Measurements from ENCODE around the gene TNFRSF14. TPM values are rescaled to one million over a fixed set of nuclear protein-coding genes. Genes with fewer than 3 reads are reported as not detected.

The TNFRSF14 gene
- polyA plus RNA-seq (2013, experiment 1 of 2; ENCODE audit: insufficient read length) = 3.5 TPM
- polyA plus RNA-seq (2013, experiment 2 of 2; ENCODE audit: insufficient read length) = 3.8 TPM

GRCh38 chr1:2556277-2556677 lies at the start of gene TNFRSF14:
TSS of gene TNFRSF14 (plus strand) at chr1:2556371. CDS start at chr1:2556665, 294 bp downstream.
- peak; percentile 37 for DNase-seq

DNA sequence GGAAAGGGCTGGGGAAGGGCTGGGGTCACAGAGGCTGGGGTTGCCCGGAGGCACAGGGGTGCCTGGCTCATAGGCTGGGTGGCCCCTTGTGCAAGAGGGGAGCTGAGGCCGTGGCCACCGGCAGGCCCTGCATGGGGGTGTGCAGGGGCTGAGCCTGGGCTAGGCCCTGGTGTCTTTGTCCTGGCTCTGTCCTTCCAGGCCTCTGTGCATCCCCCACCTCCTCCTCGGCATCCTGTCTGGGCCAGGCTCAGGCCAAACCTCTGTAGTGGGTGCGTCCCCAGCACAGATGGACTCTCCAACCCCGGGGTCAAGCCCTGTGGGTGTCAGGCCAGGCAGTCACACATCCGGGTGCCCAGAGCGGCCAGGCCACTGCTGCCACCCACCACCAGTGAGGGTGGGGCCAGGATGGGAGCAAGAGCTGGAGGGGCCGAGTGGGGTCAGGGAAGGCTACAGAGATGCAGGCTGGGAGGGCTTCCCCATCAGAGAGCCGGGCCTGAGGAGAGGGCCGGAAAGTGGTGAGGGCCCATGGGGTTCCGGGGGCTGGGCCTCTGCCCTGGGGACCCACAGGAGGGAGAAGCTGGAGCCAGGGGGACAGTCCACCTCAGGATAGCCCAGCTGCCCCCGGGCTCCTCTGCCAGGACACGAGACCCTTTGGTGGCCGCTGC lies 49.1 kb upstream of the TNFRSF14 start:
- DNase-seq = no peak

DNA sequence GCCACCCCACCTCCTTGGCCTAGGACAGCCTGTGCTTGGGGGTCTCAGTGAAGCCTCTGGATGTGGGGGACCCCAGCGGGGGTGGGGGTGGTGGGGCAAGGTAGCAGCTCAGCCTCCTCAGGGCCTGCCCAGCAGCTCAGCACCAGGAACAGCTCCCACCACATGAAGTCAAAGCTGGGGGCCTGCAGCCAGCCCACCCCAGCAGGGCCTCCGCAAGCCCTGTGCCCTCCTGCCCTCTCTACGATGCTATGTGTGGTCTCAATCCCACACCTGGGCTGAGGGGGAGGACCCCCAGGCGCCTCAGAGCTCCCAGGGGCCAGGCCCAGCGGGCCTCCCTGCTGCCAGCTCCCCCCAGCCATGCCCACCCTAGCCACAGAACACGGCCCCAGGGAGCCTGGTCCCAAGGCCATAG lies 48.4 kb upstream of the TNFRSF14 start:
- DNase-seq = no peak

DNA sequence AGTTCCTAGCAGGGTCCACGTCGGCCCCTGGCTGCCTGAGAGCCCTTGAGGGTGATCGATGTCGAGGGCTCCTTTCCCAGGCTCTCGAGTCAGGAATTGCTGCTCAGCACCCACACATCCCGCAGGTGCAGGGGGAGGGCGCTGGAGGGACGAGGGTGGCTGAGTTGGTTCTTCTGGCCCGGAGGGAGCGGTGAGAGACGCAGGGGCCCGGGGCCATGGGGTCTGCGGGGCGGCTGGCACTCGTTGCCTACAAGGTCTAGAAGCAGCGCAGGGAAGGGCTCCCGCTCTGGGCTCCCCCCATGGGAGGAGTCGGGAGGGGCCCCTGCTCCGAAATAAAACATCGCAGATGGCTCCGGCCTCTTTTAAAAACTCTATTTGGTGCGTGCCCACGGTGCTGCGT lies 48.0 kb upstream of the TNFRSF14 start:
- no peak for DNase-seq

DNA sequence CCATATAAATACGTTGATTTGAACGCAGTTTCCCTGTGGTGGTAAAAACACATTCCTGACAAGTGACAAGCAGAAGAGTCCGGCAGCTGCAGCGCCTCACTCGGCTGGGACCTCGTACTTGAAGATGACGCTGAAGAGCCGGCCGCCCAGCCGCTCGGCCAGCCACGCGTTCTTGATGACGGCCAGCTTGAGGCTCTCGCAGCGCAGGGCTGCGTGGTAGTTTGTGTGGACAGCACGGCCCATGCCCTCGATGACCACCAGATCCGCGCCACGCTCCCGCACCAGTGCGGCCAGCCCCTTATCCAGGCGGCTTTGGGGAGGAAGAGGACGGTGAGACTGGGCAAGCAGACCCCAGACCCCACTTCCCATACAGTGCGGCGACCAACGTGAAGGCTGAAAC lies 47.4 kb upstream of the TNFRSF14 start:
- no peak for DNase-seq

- no peak for DNase-seq
Observed at GRCh38 chr1:2509589-2509988, 46.6 kb upstream of the TNFRSF14 start.

DNA sequence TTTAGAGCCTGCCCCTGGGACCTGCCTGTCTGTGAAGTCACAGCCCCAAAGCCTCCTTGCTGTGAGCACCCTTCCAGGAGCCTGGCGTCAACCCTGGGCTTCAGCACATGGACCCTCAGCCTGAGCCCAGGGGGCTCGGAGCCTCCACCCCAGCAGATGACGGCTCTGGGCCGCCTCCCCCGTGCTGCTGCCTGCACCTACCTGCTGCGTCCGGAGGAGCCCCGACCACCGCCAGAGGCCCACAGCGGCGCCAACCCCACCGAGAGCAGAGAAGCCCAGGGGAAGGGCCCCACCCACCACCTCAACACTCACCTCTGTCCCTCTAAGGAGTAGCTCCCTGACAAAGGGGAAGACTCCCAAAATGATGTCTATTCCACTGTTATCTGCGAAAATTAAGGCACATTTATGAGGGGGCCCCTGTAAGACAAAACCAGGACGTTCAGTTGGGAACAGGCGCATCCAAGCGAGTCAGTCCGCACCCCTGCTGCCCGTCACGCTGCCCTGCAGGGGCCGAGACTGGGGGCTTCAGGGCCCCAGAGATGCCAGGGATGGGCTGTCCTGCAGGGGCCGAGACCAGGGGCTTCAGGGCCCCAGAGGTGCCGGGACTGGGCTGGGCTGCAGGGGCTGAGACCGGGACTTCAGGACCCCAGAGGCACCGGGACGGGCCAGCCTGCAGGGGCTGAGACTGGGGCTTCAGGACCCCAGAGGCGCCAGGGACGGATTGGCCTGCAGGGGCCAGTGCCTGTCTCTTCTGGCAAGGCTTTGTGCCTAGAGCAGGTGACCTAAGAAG lies 45.6 kb upstream of the TNFRSF14 start:
- DNase-seq = no peak

- DNase-seq = no peak
Observed at GRCh38 chr1:2512862-2513421, 43.2 kb upstream of the TNFRSF14 start.

DNA sequence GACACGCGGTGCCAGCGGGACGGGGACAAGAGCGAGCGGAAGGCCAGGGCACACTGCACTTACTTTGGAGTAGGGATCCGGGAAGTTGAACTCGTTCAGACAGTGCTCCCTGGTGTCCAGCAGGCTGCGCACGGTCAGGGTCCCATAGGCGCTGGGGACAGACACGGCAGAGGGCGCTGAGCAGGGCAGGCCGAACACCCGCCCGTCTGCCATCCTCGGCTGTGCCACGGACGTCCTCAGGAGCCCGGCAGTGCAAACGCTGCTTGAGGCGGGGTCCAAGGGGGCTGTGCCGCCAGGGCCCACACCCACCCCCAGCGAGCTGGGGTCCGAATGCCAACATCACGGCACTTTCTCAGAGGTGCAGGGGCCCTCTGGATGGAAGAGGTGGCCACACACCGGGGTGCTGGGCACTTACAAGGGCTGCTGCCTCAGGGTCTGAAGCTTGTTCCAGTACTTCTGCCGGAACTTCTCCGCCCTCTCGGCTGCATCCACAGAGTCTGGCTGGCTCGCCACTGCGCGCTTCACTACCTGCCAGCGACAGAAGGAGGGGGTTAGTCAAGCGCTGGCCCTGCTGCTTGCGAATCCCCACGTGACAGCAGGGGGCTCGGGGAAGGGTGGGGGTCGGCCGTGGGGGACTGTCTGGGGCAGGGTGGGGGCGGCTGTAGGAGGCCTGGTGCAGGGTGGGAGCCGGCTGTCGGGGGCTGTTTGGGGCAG lies 42.1 kb upstream of the TNFRSF14 start:
- DNase-seq = no peak

- DNase-seq = no peak
Observed at GRCh38 chr1:2514863-2515762, 41.1 kb upstream of the TNFRSF14 start.

DNA sequence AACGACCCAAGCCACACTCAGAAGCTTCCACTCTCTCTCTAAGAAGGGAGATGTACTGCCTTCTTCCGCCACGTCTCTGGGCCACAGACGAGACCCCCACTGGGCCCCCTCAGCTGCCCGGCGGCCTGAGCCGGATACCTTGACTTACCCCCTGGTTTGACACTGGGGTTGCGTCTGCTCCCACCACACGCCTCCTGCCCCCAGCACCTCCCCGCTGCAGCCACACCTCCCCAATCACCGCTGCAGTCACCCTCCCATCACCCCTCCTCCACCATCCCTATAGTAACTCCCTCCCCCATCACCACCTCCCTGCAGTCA lies 40.4 kb upstream of the TNFRSF14 start:
- no peak for DNase-seq

GRCh38 chr1:2516124-2516523 lies 40.0 kb upstream of the TNFRSF14 start:
- no peak for DNase-seq

- no peak for DNase-seq
Observed at GRCh38 chr1:2516946-2517345, 39.2 kb upstream of the TNFRSF14 start.

DNA sequence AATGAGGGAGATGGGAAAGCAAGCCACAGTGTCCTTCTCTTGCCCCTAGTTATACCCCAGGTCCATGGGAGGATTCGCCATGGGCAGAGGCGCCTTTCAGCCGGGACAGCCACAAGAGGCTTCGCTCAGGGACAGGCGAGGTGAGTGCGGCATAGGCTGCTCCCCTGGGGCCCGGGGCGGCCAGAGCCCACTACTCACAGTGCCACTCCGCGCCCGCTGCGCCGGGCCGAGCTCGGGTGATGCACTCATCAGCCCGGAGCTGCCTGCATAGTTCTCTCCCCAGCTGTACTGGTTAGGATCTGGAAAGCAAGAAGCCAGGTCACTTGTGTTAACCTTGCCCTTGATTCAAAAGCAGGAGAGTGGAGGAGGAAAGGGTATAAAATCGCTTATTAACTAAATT lies 38.2 kb upstream of the TNFRSF14 start:
- DNase-seq = no peak

DNA sequence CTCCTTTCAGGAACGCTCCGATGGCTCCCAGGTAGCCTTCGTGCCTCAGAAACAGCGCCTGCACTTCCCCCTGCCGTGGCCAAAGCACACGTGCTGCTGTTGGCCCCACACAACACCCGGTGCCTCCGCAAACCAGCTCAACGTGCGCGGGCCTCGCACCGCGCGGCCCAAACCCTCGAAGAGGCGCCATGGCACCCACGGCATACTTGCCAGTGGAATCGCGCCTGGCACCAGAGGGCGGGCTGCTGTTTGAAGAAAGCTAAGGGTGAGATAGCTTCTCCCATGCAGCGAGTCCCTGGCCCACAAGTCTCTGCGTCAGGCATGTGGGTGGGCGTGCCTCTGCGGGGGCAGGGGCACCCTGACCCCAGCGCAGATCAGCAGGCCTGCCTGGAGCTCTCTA lies 37.6 kb upstream of the TNFRSF14 start:
- DNase-seq = no peak

DNA sequence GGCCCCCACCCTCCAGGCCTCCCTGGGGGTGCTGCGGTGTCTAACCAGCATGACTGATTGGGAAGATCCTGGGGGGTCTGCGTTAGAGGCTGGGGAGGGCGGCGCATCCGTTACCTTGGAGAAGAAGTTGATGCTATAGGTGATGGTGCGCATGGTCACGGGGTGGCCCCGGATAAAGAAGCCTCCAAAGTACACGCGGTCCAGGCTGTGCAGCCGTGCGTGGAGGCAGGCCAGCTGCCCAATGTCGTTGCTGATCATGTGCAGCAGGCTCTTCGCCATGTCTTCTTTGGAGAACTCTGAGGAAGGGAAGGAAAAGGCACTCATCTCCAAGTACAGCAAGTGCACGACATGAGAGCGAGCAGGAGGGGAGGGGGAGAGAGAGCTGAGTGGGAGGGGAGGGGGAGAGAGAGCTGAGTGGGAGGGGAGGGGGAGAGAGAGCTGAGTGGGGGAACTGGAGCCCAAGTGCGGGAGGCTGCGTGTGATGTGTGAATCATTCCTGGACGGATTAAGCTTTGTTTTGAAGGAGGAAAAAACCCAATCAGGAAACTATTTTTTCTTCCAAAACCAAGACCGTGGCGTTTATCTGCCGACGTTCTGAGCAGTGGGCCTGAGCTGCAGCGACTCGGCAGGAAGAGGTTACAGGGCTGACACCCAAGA lies 37.0 kb upstream of the TNFRSF14 start:
- no peak for DNase-seq

- no peak for DNase-seq
Observed at GRCh38 chr1:2519729-2520128, 36.4 kb upstream of the TNFRSF14 start.

DNA sequence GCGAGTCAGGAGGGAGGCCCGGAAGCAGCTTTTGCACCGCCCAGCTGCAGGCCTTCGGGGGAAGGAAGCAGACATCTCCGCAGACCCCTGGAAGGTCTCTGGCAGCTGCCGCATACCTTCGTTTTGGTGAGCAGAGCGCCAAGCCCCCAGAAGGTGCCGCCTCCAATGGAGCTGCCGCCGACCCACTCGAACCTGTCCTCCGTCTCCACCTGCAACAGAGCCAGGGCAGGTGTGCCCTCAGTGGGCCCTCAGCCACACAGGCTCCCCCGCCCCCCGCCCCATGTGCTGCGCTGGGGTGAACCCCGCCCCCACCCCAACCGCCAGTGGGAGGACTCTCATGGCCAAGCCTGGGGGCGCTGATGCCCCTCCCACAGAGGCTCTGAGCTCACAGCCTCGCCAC lies 36.0 kb upstream of the TNFRSF14 start:
- DNase-seq = no peak

- no peak for DNase-seq
Observed at GRCh38 chr1:2520806-2521205, 35.4 kb upstream of the TNFRSF14 start.

- DNase-seq = no peak
Observed at GRCh38 chr1:2522230-2522629, 33.9 kb upstream of the TNFRSF14 start.

- peak; percentile 17 for DNase-seq
Observed at GRCh38 chr1:2523191-2523890, 32.8 kb upstream of the TNFRSF14 start.

All from fibroblast of skin of abdomen (primary cell).